EH (cell line): ENCODE data around the gene UROS.
A peak's percentile ranks its signal among the peaks of the same experiment; 100 is the strongest.

Experiments used
- DNase-seq: peaks from one replicate; pipeline ENCODE4 v3.0.0-alpha.2; 2015; ENCODE audit warnings: low read depth

The UROS gene

DNA sequence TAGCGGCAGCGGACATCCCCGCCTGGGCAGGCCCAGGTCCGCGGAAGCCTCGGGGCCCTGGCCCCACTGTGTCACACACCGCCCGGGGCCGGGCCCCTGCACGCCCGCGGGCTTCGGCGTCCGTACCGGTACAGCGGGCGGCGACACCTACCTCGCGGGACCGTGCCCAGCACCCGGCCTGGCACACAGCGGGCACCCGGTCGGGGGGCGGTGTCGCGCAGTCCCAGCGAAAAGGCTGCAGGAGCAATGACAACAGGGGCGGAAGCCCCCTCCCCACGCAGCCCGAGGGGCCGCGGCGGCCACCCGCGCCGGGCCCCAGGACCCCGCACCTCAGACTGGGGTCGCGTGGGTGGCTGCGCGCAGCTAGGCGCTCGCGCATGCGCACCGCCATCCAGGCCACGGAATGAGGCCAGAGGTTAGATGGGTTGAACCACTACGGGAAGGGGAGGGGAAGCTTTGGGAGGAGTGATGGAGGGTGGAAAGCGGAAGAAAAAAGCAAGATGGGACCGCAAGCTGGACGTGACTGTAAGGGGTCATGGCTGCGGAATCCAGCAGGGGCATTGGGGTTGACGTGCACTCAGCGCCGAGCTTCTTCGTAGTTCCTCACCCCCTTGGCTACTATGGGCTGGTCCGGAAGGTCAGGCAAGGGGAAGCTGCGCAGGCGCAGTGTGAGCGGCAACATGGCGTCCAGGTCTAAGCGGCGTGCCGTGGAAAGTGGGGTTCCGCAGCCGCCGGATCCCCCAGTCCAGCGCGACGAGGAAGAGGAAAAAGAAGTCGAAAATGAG, at the start of gene UROS, which contains the start of gene BCCIP:
Gene UROS, minus strand, starts transcription at position 381 of the 785 bp plus-strand sequence. CDS start 6,759 bp downstream, outside the sequence.
Gene BCCIP, plus strand, starts transcription at position 669 of the 785 bp plus-strand sequence. Its CDS starts 12 bp downstream, at position 681.
- DNase-seq = peak; percentile 90

DNA sequence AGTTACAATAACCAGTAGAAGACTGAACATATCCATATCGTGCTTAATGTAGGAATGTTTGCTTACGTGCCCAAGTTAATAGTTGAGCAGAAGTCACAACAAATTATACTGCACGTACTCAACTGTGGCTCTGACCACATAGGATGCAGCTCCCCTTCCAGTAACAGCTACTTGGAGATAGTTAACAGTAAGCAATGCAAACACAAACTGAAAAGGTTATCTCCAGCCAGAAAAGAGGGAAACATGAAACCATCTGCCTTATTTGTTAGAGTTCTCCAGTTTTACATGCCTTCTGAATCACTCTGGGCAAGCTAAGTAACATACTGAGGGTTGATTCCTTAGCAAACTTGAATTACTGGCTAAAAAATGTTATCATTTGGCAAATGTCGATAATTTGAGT, 48.3 kb upstream of the UROS start:
- DNase-seq = peak; percentile 35

DNA sequence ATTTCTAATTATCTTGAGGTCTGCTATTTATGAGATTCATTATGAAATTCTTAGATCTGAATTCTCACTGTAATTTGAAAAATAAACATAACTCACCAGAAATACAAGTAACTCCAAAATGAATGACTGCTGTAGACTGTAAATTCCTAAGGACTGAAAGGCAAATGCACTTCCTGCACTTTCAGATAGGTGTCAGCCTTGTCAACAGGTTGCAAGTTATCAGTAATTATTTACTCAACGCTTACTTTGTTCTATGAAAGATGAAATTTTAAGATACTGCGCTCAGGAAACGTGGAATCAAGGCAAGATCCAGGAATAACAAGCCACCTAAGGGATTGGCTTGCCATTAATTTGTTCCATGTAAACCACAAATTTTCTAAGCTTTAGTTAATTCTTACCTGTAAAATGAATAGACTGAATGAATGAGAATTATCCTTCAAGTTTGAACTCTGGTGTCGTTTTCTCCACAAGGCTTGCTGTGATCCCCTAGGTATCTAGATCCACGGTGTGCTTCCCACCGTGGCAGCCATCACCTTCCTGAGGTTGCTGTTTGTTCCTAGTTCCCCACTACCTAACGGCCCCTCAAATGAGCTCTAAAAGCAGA, 45.4 kb upstream of the UROS start:
- DNase-seq = peak; percentile 57

DNA sequence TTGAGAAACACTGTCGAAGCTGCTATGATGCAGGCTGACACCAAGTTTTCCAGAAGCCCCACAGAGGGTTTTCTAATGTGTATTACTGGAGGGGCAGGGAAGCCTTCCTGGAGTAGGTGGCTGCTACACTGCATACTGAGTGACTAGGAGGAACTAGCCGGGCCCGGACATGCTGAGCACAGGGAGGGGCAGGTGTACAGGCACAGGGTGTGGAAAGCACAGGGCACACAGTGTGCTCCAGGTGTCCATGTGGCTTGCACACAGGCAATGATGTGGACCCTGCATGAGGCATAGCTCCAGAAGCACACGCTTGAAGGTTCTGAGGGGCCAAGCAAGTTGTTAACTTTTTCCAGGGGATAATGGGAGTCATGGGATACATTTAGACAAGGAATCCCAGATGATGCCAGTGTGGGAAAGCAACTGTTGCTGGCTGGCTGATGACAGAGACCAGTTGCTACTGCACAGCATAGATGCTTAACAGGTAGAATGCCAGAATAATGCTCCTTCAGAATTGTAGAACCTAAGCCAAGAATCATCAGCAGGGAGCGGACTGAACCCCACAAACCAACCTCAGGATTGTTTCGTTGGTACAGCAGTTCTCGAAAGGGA, 43.5 kb upstream of the UROS start:
- DNase-seq = no peak

DNA sequence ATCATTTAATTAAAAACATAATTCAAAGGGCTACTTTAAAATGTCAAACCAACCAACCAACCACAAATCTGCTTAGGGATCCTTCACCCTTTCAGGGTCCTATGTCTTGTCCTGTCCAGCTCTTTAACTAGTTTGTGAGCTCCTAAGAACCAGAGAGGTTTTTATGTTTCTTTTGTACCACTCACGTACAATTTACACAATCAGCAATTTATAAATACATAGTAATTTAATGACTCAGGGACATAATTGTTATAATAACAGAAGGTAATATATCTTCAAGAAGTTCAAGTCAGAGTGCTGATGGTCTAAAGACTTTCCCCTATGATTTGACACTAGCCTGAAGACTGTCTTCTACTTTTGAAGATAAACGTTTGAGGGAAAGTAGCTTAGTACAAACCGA, 42.1 kb upstream of the UROS start:
- DNase-seq = no peak

DNA sequence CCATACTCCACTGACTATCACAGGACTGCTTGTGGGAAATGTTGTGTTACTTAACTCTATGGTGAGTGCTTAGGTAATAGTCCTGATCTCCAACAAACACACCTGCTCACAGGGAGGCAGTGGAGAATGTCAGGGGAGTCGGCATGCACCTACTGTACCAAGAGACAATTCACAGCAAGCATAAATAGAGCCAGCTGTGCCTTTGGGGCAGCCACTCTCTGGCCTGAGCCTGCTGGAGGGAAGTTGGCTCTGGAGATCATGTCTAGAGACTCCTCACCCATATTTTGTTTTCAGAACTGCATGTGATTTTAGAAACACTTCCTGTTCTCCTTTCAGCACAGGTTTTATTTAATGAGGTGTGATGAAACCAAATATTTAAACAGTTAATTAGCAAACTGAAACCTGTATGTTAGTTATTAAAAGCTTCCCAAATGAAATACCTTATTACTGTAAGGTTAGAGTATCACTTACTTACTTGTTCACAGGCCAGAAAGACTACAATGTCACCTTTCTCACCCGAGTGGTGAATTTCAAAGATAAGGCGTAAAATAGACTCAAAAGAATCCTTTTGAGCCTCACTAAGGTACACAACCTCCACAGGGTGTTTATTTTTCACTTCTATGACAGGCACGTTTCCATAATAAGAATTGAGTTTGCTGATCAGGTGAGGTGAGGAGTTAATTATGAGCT, 36.2 kb upstream of the UROS start:
- no peak for DNase-seq

DNA sequence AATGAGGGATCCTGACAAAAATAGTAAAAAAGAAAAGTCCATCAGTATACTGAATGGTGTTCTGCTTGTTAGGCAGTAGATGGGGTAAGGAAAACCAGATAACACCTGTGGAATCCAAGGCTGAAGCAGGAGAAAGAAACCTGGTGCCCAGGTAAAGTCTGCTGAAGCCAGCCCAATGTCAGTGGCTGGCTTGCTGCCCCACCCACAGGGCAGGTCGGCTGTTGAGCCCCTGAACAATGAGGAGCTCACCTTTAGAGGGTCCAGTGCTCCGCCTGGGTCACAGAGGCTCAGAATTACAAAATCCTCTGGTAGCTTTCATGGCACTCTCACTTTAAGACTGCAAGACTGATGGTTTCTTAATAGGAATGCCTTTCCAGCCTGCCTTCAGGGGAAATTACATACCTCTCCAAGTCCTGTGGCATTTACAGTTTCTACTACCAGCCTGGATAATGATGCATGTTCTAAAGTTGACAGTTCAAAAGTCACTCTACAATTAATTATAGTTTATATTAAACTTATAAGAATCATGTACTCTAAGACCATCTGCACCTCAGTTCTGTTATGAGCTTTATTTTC, 34.2 kb upstream of the UROS start:
- peak; percentile 51 for DNase-seq

DNA sequence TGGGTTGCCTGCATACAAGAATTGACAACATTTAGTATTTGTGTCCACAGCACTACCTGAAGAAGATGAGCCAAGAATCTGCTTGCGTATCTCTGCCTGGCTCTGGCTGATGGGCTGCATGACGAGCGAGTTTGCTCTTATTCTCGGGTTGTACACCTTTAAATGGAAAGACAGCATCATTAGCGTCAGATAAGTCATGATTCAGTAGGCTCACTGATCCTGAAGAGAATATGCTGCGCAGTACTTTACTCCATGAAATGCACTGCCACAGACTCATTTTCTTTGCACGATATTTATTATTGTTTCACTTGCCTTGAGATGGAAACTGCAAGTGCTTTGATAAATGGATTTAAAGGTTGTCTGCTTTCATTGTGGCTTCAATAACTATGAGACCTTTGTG, 29.4 kb upstream of the UROS start:
- no peak for DNase-seq

DNA sequence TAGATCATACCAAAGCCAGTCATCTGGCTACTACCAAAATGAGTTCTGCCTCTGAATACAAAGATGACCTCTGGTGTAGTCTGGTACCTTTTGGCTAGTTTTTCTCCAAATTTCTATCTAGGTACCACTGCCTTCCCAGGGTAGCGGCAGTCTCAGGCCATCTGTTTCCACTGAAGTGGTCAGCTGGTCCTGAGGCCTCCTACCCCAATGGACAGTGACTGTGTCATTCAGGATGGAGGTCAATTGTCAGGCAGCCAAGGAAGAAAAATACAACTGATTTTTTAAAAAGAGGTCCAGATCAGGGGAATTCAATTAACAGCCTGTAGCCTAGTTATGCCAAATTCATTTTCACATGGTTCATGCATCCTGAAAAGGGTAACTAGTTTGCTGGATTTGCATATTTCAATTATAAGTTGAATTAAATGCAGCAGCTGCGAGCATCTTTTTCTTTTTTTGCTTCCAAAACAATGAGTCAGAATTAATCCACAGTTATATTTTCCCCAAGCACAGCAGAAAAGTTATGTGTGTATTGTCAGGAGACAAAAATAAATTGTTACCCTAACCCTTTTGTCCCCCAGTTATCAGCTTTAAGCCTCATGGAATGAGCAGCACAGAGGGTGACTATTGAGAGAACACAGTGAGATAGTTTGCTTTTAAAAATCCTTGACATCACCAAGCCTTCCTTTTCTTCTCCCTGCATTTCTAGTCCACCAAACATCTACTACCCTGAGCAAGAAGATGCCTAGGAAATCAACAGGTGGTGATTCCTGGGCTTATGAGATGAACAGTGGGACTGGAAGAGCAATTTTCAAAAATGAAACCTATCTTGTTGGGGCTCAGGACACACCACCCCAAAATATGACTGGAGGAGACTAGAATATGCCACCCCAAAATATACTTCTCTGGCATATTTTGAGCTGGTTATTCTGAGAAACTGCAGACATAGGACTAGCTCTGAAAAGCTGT, 28.0 kb upstream of the UROS start:
- DNase-seq = no peak

DNA sequence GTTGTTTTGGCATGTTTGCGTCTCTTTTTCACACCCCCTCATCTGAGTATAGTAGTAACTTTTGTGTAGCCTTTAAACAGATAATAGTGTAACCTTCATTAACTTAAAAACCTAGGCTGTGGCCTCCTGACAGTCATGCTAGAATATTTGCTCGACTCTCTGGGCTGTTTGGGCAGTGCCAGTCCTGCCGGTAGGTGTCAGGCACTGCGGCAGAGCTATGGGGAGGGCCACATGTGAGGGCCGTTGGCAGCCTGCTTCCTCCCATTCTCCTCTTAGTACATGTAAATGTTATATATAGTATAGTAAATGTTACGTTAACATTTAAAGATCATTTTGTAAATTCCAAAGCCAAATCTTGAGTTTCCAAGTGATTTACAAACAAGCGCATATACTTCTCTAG, 26.4 kb upstream of the UROS start:
- DNase-seq = no peak

DNA sequence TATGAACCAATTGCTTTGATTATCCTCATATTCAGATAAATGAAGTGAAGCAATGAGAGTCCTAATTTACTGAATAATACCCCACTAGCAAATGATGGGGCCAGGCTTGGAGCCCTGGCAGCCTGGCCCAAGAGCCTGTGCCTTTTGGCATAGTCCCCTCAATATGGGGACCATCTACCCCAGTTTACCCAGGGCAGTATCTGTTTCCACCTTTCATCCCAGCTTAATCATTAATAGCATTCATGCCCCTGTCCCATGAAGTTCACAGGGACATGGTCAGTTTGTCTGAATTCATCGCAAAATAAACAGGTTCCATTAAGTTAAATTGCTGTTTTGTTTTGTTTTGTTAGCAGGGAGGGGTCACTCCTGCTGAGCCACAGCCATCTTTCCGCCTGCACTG, 25.8 kb upstream of the UROS start:
- DNase-seq = no peak

DNA sequence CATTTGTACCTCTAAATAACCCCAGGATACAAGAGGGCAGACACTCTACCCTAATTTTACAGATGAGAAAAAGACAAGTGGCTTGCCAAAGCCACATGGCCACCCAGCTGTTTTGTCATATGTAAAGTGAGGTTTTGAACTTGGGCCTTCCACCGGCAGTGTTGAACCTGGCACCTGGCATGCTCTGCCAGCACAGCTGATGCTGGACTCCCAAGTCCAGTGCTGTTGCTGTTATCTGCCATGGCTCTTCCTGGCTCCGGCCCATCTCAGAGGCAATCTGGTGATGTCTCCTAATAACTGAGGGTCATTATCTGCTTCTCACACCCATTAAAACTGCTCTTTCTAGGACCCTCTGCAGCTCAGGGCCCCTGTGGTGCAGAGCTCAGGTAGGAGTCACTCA, 25.3 kb upstream of the UROS start:
- no peak for DNase-seq

DNA sequence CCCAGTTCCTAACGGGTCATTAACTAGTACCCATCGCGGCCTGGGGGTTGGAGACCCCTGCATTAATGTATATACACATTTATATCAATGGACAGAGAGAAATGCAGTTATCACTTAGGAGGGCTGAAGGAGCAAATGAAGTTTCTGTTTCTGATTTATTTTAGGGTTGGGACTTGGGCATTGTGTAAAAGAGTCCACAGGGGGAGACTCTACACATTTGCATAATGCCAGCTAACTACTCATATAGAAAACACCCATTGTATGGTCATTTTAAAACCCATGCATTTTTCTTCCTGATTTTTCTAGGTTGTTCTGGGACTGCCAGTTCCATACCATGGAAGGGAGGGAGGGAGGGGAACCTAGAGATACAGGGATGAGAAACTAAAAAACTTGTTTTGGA, 23.8 kb upstream of the UROS start:
- no peak for DNase-seq

DNA sequence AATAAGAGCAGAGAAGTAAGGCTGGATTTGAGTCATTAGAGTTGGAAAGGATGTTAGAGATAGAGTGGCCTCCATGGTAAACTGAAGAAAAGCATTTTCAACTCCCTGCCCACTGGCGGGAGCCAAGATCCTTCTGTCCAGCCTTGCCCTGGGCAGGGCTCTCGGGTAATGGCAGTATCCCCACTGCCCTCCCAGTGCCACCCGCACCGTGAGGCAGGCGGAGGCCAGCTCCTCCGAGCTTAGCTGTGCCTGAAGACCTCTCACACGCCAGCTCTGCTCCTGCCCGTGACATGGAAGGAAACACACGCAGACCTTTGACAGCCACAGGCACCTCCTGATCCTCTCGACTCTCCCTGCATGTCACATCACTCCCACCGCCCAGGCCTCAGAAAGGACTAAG, 22.6 kb upstream of the UROS start:
- no peak for DNase-seq

DNA sequence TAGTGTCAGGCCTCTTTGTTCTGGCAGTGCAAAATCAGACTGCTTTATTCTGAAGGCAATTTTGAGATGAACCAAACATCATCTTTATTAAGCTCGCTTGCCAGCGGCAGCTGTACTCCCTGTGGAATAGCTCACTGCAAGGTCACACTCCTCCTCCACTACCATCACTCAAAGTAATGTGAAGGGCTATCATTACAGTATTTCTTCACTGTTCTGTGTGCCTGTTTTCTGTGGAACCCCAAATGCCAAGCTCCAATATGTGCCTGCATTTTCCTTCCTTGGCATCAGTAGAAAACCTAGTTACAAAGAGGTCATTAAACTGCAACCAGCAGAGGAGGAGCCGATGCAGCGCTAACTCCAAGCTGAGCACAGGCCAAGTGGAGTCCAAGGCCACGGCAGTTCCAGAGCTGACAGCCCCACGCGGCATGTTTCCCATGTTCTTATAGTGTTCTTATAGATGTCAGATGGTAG, 21.7 kb upstream of the UROS start:
- DNase-seq = no peak

DNA sequence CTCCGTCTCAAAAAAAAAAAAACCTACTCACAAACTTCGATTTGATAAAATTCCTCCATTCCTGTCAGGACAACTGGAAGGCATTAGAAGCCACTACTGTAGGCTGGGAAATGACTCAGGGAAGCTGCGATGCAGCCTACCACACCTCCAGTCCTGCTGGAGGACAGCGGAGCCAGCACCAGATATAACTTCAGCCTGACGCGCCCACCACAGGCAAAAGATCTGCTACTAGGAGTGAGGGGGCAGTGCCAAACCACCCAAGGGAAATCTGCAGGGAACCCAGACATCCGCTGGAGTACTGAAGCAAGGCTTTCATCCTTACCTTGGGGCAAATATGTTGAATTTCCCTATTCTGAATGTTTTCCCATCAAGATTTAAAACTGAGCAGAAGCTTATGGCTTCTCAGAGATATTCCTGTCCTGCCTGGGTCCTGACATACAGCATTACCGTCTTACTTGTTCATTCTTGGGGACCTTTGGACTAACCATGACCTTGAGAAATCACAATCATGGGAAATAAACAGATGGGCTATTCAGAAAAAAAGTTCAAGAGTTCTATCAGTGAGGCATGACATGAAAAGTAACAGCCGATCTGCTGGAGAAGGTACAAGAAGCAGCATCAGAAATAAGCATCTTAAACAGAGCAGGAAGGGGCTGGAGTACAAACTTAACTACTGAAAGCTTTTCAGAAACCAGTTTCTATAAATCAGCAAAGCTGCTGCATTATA, 20.7 kb upstream of the UROS start:
- no peak for DNase-seq

DNA sequence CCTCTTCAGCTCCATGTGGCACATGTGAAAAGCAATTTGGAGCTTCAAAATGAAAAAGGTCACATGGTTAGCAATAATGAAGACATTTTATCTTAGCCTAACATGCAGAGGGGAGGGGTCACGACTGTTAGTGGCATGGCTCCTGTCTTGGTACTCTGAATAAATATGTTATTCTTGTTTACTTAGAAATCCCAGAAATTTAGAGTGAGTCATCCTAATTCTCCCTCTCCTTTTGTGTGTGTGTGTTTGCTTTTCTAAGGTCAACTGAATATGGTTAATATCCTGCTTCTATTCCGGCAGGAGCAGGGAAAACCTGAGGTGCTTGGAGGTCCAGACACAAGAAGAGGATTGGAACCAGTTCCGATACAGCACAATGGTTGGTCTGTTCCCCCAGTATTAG, 17.9 kb upstream of the UROS start:
- peak; percentile 38 for DNase-seq

DNA sequence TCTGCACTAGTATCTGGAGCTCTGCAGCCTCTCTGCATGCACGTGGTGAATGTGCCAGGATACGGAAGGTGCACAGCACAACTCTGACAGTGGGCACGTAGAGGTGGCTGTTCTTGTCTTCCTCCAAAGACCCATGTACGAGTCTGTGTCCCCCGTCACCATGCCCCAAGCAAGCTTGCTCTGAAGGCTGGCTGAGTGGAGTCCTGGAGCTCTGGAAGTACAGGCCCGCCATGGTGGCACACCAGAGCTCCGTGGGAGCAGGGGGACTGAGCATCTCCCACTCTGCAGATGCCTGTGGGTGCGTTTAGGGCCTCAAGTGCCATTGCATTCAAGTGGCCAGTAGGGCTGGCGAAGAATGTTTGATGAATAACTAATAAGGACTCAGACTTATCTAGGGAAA, 17.3 kb upstream of the UROS start:
- DNase-seq = no peak

DNA sequence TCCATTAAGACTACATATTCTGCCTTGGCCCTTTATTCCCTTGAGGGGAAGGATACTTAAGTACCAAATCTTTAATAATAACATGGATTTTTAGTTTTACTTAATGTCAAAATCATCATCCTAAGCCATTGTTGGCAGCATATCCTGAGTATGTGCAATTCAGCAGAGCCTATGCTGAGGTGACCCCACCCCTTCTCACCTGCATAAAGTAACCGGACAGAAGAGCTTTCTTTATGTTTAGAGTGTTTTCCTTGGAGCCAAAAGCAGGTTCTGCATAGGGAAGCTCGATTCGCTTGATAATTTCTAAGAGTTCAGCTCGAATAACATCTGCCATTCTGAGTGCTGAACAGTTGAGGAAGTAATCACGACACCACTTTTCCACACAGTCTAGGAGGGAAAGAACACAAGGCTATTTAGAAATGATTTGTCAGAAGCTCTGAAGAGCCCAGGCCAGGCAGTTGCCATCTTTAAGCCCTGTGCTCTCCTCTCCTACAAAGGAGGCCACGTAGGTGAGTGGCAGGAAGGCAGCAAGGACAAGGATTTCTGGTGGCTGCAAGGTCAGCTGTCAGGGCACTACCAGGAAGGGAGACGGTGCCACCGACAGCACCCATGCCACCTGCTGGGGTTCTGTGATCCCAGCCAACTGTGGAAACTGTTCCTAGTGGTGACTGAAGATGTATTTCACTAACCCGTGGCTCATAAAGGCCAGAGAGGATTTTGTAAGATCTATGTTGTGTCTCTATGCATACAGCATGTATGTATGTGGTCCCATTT, 15.9 kb upstream of the UROS start:
- no peak for DNase-seq

DNA sequence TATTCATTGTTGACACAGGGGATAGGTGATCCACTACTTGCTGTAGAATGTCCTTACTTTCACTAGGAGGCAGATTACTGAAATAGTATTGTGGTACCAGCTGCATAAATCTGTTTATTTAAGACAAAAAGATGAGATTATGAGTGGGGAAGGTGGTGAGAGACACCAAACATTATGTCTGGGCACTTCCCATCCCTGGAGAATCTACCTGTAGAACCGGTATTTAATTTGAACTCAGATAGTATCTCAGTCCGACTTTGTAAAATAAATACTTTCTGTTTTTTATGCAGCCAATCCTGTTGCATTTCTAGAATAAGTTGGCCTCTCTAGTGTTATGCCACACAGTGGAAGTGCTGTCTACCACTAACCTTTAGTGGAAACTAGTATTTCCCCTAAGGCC, 13.7 kb upstream of the UROS start:
- no peak for DNase-seq
